Ascending aorta (tissue), 2 donors: ENCODE data around the gene PXDN. TPM values are rescaled to one million over a fixed set of nuclear protein-coding genes. Genes with fewer than 3 reads are reported as not detected.

Experiments used
- DNase-seq, 2 donors: peaks; one replicate each; pipeline ENCODE4 v3.0.0-alpha.2; 2019; ENCODE audit warnings: low spot score in 2 of 2
- H3K27ac ChIP-seq, 2 donors: fragments of 200-600 bp; sonication (generic); one replicate each; pipeline ENCODE4 v1.5.1; 2016 to 2017; ENCODE audit warnings: mild to moderate bottlenecking in 1 of 2
- H3K27me3 ChIP-seq: fragments of 200-600 bp; sonication (generic); one replicate; pipeline ENCODE4 v1.5.1; 2017
- H3K36me3 ChIP-seq, 2 donors: fragments of 200-600 bp; sonication (generic); one replicate each; pipeline ENCODE4 v1.5.1; 2016
- H3K4me1 ChIP-seq, 2 donors: fragments of 200-600 bp; sonication (generic); one replicate each; pipeline ENCODE4 v1.5.1; 2016 to 2017; ENCODE audit warnings: mild to moderate bottlenecking in 1 of 2
- H3K4me3 ChIP-seq, 2 donors: fragments of 200-600 bp; sonication (generic); one replicate each; pipeline ENCODE4 v1.5.1; 2016 to 2017; ENCODE audit warnings: mild to moderate bottlenecking in 1 of 2
- H3K9me3 ChIP-seq, 2 donors: fragments of 200-600 bp; sonication (generic); one replicate each; pipeline ENCODE4 v1.5.1; 2016
- CTCF ChIP-seq, 3 experiments: fragments of 200-600 bp in 2 of 3; fragments of 450-650 bp in 1 of 3; sonication (generic) in 2 of 3; IDR thresholded peaks; one replicate each; pipeline ENCODE4 v1.5.1; 2016 to 2019; ENCODE audit warnings: antibody characterized with exemption in 3 of 3, mild to moderate bottlenecking in 1 of 3, moderate library complexity in 1 of 3
- intact Hi-C: fragments of 100-400 bp; cut with DNase I; formaldehyde crosslinking; loops from one replicate; pipeline ENCODE4 v1.15.1; 2023
- total RNA-seq: library from RNA; depleted of rRNA; stranded (reverse); fragments of >200 nt; gene quantifications from one replicate; pipeline ENCODE4 v1.1.0, GENCODE V29; 2016

The PXDN gene
- total RNA-seq, 1 donor from 2014 or later = 188 TPM

GRCh38 chr2:1670636-1671035 lies 73.7 kb downstream of the PXDN start:
- no peak for TF ChIP-seq CTCF (IDR thresholded peaks at IDR 0.05)
- DNase-seq = no peak
- Histone ChIP-seq H3K4me3 (no peak overlapping the region), H3K27me3 (no peaks in the 10 kb centered on the region), H3K36me3 (peaks cover 45 to 63% of the 10 kb centered on the region in 2 donors), H3K4me1 (peaks cover 0 to under 1% of the 10 kb centered on the region in 2 donors), H3K27ac (peak overlapping the region in 1 of 2 donors; percentile 30), H3K9me3 (no peaks in the 10 kb centered on the region)
- intact Hi-C loops = no loop called here

- DNase-seq = no peak
- intact Hi-C loops = no loop called here
Measured at GRCh38 chr2:1665761-1666505, 78.4 kb downstream of the PXDN start.

GRCh38 chr2:1664698-1665097 lies 79.6 kb downstream of the PXDN start:
- no peaks in the 10 kb centered on the region for H3K27me3 ChIP-seq
- H3K4me1 ChIP-seq = no peaks in the 10 kb centered on the region
- H3K27ac ChIP-seq = no peak overlapping the region
- no peak for TF ChIP-seq CTCF (IDR thresholded peaks at IDR 0.05)
- peaks cover 69 to 81% of the 10 kb centered on the region in 2 donors for H3K36me3 ChIP-seq
- no peak overlapping the region for H3K4me3 ChIP-seq
- DNase-seq = no peak
- no peaks in the 10 kb centered on the region for H3K9me3 ChIP-seq
- intact Hi-C loops = no loop called here

More at GRCh38 chr2:1665761-1666505, 78.4 kb downstream of the PXDN start:
- TF ChIP-seq CTCF (IDR thresholded peaks at IDR 0.05) = no peak
- H3K4me1 ChIP-seq = no peaks in the 10 kb centered on the region
- no peaks in the 10 kb centered on the region for H3K9me3 ChIP-seq
- no peaks in the 10 kb centered on the region for H3K27me3 ChIP-seq
- H3K27ac ChIP-seq = no peak overlapping the region
- no peak overlapping the region for H3K4me3 ChIP-seq
- peaks cover 60 to 74% of the 10 kb centered on the region in 2 donors for H3K36me3 ChIP-seq

GRCh38 chr2:1664076-1664605 lies 80.2 kb downstream of the PXDN start:
- no peaks in the 10 kb centered on the region for H3K4me1 ChIP-seq
- no peaks in the 10 kb centered on the region for H3K27me3 ChIP-seq
- intact Hi-C loops = no loop called here
- no peak for DNase-seq
- no peak overlapping the region for H3K27ac ChIP-seq
- no peaks in the 10 kb centered on the region for H3K9me3 ChIP-seq
- peaks cover 65 to 81% of the 10 kb centered on the region in 2 donors for H3K36me3 ChIP-seq
- no peak overlapping the region for H3K4me3 ChIP-seq
- TF ChIP-seq CTCF (IDR thresholded peaks at IDR 0.05) = no peak

- Histone ChIP-seq H3K4me1 (no peaks in the 10 kb centered on the region), H3K9me3 (no peaks in the 10 kb centered on the region), H3K27ac (no peak overlapping the region), H3K36me3 (peaks cover 64 to 83% of the 10 kb centered on the region in 2 donors), H3K27me3 (no peaks in the 10 kb centered on the region), H3K4me3 (no peak overlapping the region)
- no peak for TF ChIP-seq CTCF (IDR thresholded peaks at IDR 0.05)
- DNase-seq = no peak
- intact Hi-C loops = no loop called here
Measured at GRCh38 chr2:1663621-1664020, 80.7 kb downstream of the PXDN start.
